ENCODE results near the gene DUS1L.

Gene DUS1L

GRCh38 chr17:82055023-82055964 lies 10.3 kb downstream of the DUS1L start:
- no peak for DNase-seq (ENCODE audit: low read depth, low spot score)

GRCh38 chr17:82054351-82055022 lies 11.1 kb downstream of the DUS1L start:
- DNase-seq (ENCODE audit: low read depth, low spot score) = no peak

- DNase-seq (ENCODE audit: low read depth, low spot score) = no peak
Observed at GRCh38 chr17:82053556-82054263, 11.9 kb downstream of the DUS1L start.

GRCh38 chr17:82053130-82053529 lies 12.5 kb downstream of the DUS1L start:
- no peak for DNase-seq (ENCODE audit: low read depth, low spot score)

GRCh38 chr17:82052638-82053059 lies 13.0 kb downstream of the DUS1L start:
- no peak for DNase-seq (ENCODE audit: low read depth, low spot score)

- DNase-seq (ENCODE audit: low read depth, low spot score) = peak; percentile 75
Observed at GRCh38 chr17:82051776-82052637, 13.6 kb downstream of the DUS1L start, which contains the start of the genes GPS1 and RFNG. GPS1 (plus strand) TSS chr17:82051898; CDS start chr17:82051932, 34 bp downstream. RFNG (minus strand) TSS chr17:82051811; CDS start chr17:82051766, 45 bp downstream.

GRCh38 chr17:82050761-82051641 lies 14.6 kb downstream of the DUS1L start:
- no peak for DNase-seq (ENCODE audit: low read depth, low spot score)

GRCh38 chr17:82050152-82050760 lies 15.3 kb downstream of the DUS1L start:
- DNase-seq (ENCODE audit: low read depth, low spot score) = no peak

- no peak for DNase-seq (ENCODE audit: low read depth, low spot score)
Observed at GRCh38 chr17:82049521-82049971, 16.1 kb downstream of the DUS1L start.

- no peak for DNase-seq (ENCODE audit: low read depth, low spot score)
Observed at GRCh38 chr17:82049106-82049505, 16.5 kb downstream of the DUS1L start.

- no peak for DNase-seq (ENCODE audit: low read depth, low spot score)
Observed at GRCh38 chr17:82048571-82048971, 17.0 kb downstream of the DUS1L start.

- DNase-seq (ENCODE audit: low read depth, low spot score) = no peak
Observed at GRCh38 chr17:82047914-82048570, 17.6 kb downstream of the DUS1L start.

GRCh38 chr17:82047379-82047778 lies 18.2 kb downstream of the DUS1L start:
- DNase-seq (ENCODE audit: low read depth, low spot score) = no peak

GRCh38 chr17:82046903-82047302 lies 18.7 kb downstream of the DUS1L start:
- DNase-seq (ENCODE audit: low read depth, low spot score) = no peak

- no peak for DNase-seq (ENCODE audit: low read depth, low spot score)
Observed at GRCh38 chr17:82045936-82046484, 19.6 kb downstream of the DUS1L start.

GRCh38 chr17:82043507-82043906 lies 22.1 kb downstream of the DUS1L start:
- DNase-seq (ENCODE audit: low read depth, low spot score) = no peak

- no peak for DNase-seq (ENCODE audit: low read depth, low spot score)
Observed at GRCh38 chr17:82042649-82043048, 23.0 kb downstream of the DUS1L start.

GRCh38 chr17:82041144-82041814 lies 24.3 kb downstream of the DUS1L start:
- DNase-seq (ENCODE audit: low read depth, low spot score) = no peak
